ENCODE data around the gene LRRC3B. TPM values are rescaled to one million over a fixed set of nuclear protein-coding genes. Genes with fewer than 3 reads are reported as not detected.
"Not testable (repeated sequence)": the region's sequence is repeated elsewhere in the genome, so short reads cannot be mapped to it uniquely, and the experiment has no call there.

The LRRC3B gene
- total RNA-seq, 2 donors from 2014 or later = not detected

- no peaks in the 10 kb centered on the region for H3K36me3 ChIP-seq
- ATAC-seq (ENCODE audit: insufficient number of reproducible peaks, low FRiP score, low read depth) (no peak), DNase-seq (ENCODE audit: low spot score) (no peak)
- no peak for TF ChIP-seq CTCF (IDR thresholded peaks at IDR 0.05)
- H3K4me3 ChIP-seq = no peak overlapping the region
- no peak overlapping the region for H3K27ac ChIP-seq
- no peaks in the 10 kb centered on the region for H3K9me3 ChIP-seq
- no peaks in the 10 kb centered on the region for H3K4me1 ChIP-seq (ENCODE audit: control insufficient read depth in 1 of 2, low read depth in 2 of 2)
- no peaks in the 10 kb centered on the region for H3K27me3 ChIP-seq (replicated peaks; ENCODE audit: insufficient read depth)
Observed at GRCh38 chr3:26589678-26590077, 32.9 kb upstream of the LRRC3B start.

DNA sequence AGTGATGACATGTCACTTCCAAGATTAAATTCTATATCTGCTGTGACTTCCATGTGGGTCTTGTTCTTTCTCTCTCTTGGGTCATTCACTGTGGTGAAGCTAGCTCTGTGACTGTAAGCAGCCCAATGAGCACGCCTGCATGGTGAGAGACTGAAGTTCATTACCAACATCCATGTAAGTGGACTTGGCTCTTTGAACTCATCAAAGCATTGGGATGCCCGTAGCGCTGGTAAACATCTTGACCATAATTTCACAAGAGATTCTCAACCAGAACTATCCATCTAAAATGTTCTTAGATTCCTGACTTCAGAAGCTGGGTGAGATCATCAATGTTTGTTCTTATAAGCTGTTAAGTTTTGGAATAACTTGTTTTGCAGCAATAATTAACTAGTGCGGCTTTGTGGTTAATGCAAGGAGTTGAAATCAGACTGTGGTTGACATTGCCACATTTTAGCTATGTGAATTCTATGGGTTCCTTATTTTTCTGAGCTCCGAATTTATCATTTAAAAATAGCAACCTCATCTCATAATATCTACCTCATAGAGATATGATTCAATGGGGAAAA is 31.6 kb upstream of the LRRC3B start:
- no peak for TF ChIP-seq CTCF (IDR thresholded peaks at IDR 0.05)
- H3K4me1 ChIP-seq (ENCODE audit: control insufficient read depth in 1 of 2, low read depth in 2 of 2) = no peaks in the 10 kb centered on the region
- H3K27ac ChIP-seq = no peak overlapping the region
- no peaks in the 10 kb centered on the region for H3K27me3 ChIP-seq (replicated peaks; ENCODE audit: insufficient read depth)
- H3K36me3 ChIP-seq = no peaks in the 10 kb centered on the region
- DNase-seq (ENCODE audit: low spot score) (no peak), ATAC-seq (ENCODE audit: insufficient number of reproducible peaks, low FRiP score, low read depth) (no peak)
- no peaks in the 10 kb centered on the region for H3K9me3 ChIP-seq
- no peak overlapping the region for H3K4me3 ChIP-seq

GRCh38 chr3:26591926-26592325 is 30.6 kb upstream of the LRRC3B start:
- DNase-seq (ENCODE audit: low spot score) = no peak
- H3K9me3 ChIP-seq = no peaks in the 10 kb centered on the region
- no peak for ATAC-seq (ENCODE audit: insufficient number of reproducible peaks, low FRiP score, low read depth)
- no peak overlapping the region for H3K4me3 ChIP-seq
- H3K27ac ChIP-seq = no peak overlapping the region
- no peaks in the 10 kb centered on the region for H3K4me1 ChIP-seq (ENCODE audit: control insufficient read depth in 1 of 2, low read depth in 2 of 2)
- TF ChIP-seq CTCF (IDR thresholded peaks at IDR 0.05) = no peak
- no peaks in the 10 kb centered on the region for H3K36me3 ChIP-seq
- H3K27me3 ChIP-seq (replicated peaks; ENCODE audit: insufficient read depth) = no peaks in the 10 kb centered on the region

- Histone ChIP-seq H3K4me1 (ENCODE audit: control insufficient read depth in 1 of 2, low read depth in 2 of 2) (no peaks in the 10 kb centered on the region), H3K9me3 (no peaks in the 10 kb centered on the region), H3K27ac (no peak overlapping the region), H3K4me3 (no peak overlapping the region), H3K27me3 (replicated peaks; ENCODE audit: insufficient read depth) (no peaks in the 10 kb centered on the region), H3K36me3 (no peaks in the 10 kb centered on the region)
- ATAC-seq (ENCODE audit: insufficient number of reproducible peaks, low FRiP score, low read depth) (no peak), DNase-seq (ENCODE audit: low spot score) (no peak)
- no peak for TF ChIP-seq CTCF (IDR thresholded peaks at IDR 0.05)
Observed at GRCh38 chr3:26592451-26592850, 30.1 kb upstream of the LRRC3B start.

GRCh38 chr3:26596335-26596734 is 26.2 kb upstream of the LRRC3B start:
- no peak for DNase-seq (ENCODE audit: low spot score)
- Histone ChIP-seq H3K4me1 (ENCODE audit: control insufficient read depth in 1 of 2, low read depth in 2 of 2) (no peaks in the 10 kb centered on the region), H3K9me3 (no peaks in the 10 kb centered on the region), H3K27ac (no peak overlapping the region), H3K27me3 (replicated peaks; ENCODE audit: insufficient read depth) (no peaks in the 10 kb centered on the region), H3K36me3 (no peaks in the 10 kb centered on the region), H3K4me3 (no peak overlapping the region)
- TF ChIP-seq CTCF (IDR thresholded peaks at IDR 0.05) = no peak
- no peak for ATAC-seq (ENCODE audit: insufficient number of reproducible peaks, low FRiP score, low read depth)

GRCh38 chr3:26603311-26603710 is 19.3 kb upstream of the LRRC3B start:
- not testable (repeated sequence) for H3K27me3 ChIP-seq (replicated peaks; ENCODE audit: insufficient read depth); H3K9me3 ChIP-seq; H3K4me3 ChIP-seq; DNase-seq (ENCODE audit: low spot score); H3K27ac ChIP-seq; ATAC-seq (ENCODE audit: insufficient number of reproducible peaks, low FRiP score, low read depth); H3K4me1 ChIP-seq (ENCODE audit: control insufficient read depth in 1 of 2, low read depth in 2 of 2); H3K36me3 ChIP-seq

DNA sequence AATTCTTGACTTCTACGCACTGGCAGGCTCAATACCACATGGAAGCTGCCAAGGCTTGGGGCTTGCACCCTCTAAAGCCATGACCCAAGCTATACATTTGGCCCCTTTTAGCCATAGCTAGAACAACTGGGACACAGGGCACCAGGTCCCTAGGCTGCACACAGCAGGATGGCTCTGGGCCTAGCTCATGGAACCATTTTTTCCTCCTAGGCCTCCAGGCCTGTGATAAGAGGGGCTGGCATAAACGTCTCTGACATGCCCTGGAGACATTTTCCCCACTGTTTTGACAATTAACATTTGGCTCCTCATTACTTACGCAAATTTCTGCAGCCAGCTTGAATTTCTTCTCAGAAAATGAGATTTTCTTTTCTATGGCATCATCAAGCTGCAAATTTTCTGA is 18.8 kb upstream of the LRRC3B start:
- H3K9me3 ChIP-seq; ATAC-seq (ENCODE audit: insufficient number of reproducible peaks, low FRiP score, low read depth); H3K4me3 ChIP-seq; DNase-seq (ENCODE audit: low spot score); H3K36me3 ChIP-seq; H3K27me3 ChIP-seq (replicated peaks; ENCODE audit: insufficient read depth); H3K4me1 ChIP-seq (ENCODE audit: control insufficient read depth in 1 of 2, low read depth in 2 of 2); H3K27ac ChIP-seq: not testable (repeated sequence)

All from thoracic aorta (tissue), 2 donors.